ENCODE measurements around the gene PRKCI.
"Not testable (repeated sequence)": the region's sequence is repeated elsewhere in the genome, so short reads cannot be mapped to it uniquely, and the experiment has no call there.

Gene PRKCI

GRCh38 chr3:170221924-170222646 is at the start of gene PRKCI:
TSS of gene PRKCI (plus strand) at chr3:170222424. CDS start at chr3:170222670, 246 bp downstream.
- DNase-seq (ENCODE audit: low spot score), result peak; percentile 97

GRCh38 chr3:170178651-170179050 is 43.6 kb upstream of the PRKCI start:
- DNase-seq (ENCODE audit: low spot score), result no peak

GRCh38 chr3:170179432-170179831 is 42.8 kb upstream of the PRKCI start:
- DNase-seq (ENCODE audit: low spot score), result no peak

- peak; percentile 7 for DNase-seq (ENCODE audit: low spot score)
These were observed 41.9 kb upstream of the PRKCI start for GRCh38 chr3:170180079-170180907.

- DNase-seq (ENCODE audit: low spot score), result peak; percentile 96
These were observed 41.0 kb upstream of the PRKCI start, which contains the start of gene PHC3 for GRCh38 chr3:170180908-170181885. TSS of gene PHC3 (minus strand) at chr3:170181733. CDS start at chr3:170181715, 18 bp downstream.

- peak; percentile 14 for DNase-seq (ENCODE audit: low spot score)
These were observed 32.6 kb upstream of the PRKCI start for GRCh38 chr3:170189398-170190256.

GRCh38 chr3:170195759-170196158 is 26.5 kb upstream of the PRKCI start:
- DNase-seq (ENCODE audit: low spot score), result not testable (repeated sequence)

GRCh38 chr3:170196833-170197232 is 25.4 kb upstream of the PRKCI start:
- no peak for DNase-seq (ENCODE audit: low spot score)

- DNase-seq (ENCODE audit: low spot score), result no peak
These were observed 21.2 kb upstream of the PRKCI start for GRCh38 chr3:170200987-170201386.

- no peak for DNase-seq (ENCODE audit: low spot score)
These were observed 20.7 kb upstream of the PRKCI start for GRCh38 chr3:170201527-170201926.

- no peak for DNase-seq (ENCODE audit: low spot score)
These were observed 18.8 kb upstream of the PRKCI start for GRCh38 chr3:170203457-170203856.

GRCh38 chr3:170204023-170204472 is 18.2 kb upstream of the PRKCI start:
- no peak for DNase-seq (ENCODE audit: low spot score)

- DNase-seq (ENCODE audit: low spot score), result no peak
These were observed 17.7 kb upstream of the PRKCI start for GRCh38 chr3:170204509-170204908.

GRCh38 chr3:170205302-170205701 is 16.9 kb upstream of the PRKCI start:
- no peak for DNase-seq (ENCODE audit: low spot score)

- not testable (repeated sequence) for DNase-seq (ENCODE audit: low spot score)
These were observed 16.0 kb upstream of the PRKCI start for GRCh38 chr3:170206164-170206762.

- no peak for DNase-seq (ENCODE audit: low spot score)
These were observed 14.5 kb upstream of the PRKCI start for GRCh38 chr3:170207717-170208116.

- DNase-seq (ENCODE audit: low spot score), result no peak
These were observed 10.6 kb upstream of the PRKCI start for GRCh38 chr3:170211668-170212067.

- no peak for DNase-seq (ENCODE audit: low spot score)
These were observed 2.4 kb upstream of the PRKCI start for GRCh38 chr3:170219850-170220249.

GRCh38 chr3:170220871-170221270 is 1.4 kb upstream of the PRKCI start:
- no peak for DNase-seq (ENCODE audit: low spot score)
